Mucosa of rectum (tissue), 2 donors: Measurements from ENCODE around the gene FAP.

Source experiments
- H3K27ac ChIP-seq, 2 donors: one replicate each; pipeline ENCODE4 v1.7.0; 2013; ENCODE audit warnings: inconsistent platforms in 2 of 2, low read depth in 2 of 2, low read length in 2 of 2
- H3K27me3 ChIP-seq, 2 donors: one replicate each; pipeline ENCODE4 v1.7.0; 2013; ENCODE audit warnings: low read length in 2 of 2; ENCODE audit not compliant: control insufficient read depth in 2 of 2, insufficient read depth in 2 of 2
- H3K36me3 ChIP-seq, 2 donors: one replicate each; pipeline ENCODE4 v1.7.0; 2013; ENCODE audit warnings: low read length in 2 of 2; ENCODE audit not compliant: control insufficient read depth in 2 of 2, insufficient read depth in 2 of 2
- H3K4me1 ChIP-seq, 2 donors: one replicate each; pipeline ENCODE4 v1.7.0; 2013; ENCODE audit warnings: low read length in 2 of 2, mild to moderate bottlenecking in 1 of 2; ENCODE audit not compliant: control insufficient read depth in 2 of 2, insufficient read depth in 2 of 2
- H3K4me3 ChIP-seq, 2 donors: one replicate each; pipeline ENCODE4 v1.7.0; 2013; ENCODE audit warnings: low read length in 2 of 2
- H3K9ac ChIP-seq, 2 donors: one replicate each; pipeline ENCODE4 v1.7.0; 2013; ENCODE audit warnings: low read length in 2 of 2, low read depth in 1 of 2, mild to moderate bottlenecking in 1 of 2
- H3K9me3 ChIP-seq, 2 donors: one replicate each; pipeline ENCODE4 v1.7.0; 2013; ENCODE audit warnings: low read length in 2 of 2; ENCODE audit not compliant: control insufficient read depth in 2 of 2
- donor health status: healthy.
- donor health status: Normal muscosa, but diverticular disease.

Gene FAP

DNA sequence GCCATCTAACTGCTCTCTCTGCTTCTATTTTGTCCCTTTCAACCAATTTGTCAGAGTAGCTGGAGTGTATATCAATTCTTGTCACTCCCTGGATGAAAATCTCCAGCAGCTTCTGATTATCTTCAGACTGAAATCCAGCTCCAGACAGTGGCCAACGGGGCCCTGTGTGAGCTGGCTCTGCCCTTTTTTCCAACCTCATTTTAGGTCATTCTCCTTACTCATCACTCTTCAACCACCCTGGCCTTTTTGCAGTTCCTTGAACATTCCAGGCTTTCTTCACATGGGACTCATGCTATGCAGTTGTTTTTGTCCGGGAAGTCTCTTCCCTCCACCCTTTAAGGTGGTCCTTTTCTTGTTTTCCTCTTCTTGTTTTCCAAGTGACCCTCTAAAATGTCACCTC, 15.4 kb upstream of the FAP start:
- Histone ChIP-seq H3K9ac (no peak overlapping the region), H3K4me1 (peaks cover 3 to 5% of the 10 kb centered on the region in 2 donors), H3K4me3 (no peak overlapping the region), H3K9me3 (no peaks in the 10 kb centered on the region), H3K27ac (no peak overlapping the region), H3K36me3 (no peaks in the 10 kb centered on the region), H3K27me3 (no peaks in the 10 kb centered on the region)

DNA sequence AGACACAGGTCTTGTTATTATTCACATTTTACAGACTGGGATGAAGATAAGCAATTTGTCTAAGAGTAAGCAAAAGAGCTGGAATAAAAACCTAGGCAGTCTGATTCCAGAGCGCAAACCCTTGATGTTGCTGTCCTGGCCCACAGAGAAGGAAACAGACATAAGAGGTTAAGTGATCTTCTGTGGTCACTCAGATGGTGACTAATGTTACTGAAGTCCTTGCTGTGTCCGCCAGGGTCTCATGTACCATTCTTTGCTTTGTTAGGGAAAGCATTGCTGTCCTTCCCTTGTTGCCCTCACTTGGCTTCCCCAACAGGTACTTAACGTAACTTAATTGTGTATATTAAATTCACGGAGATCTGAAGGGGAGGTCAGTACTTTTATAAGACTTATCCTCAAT, 14.9 kb upstream of the FAP start:
- no peaks in the 10 kb centered on the region for H3K27me3 ChIP-seq
- H3K9me3 ChIP-seq: no peaks in the 10 kb centered on the region
- H3K9ac ChIP-seq: no peak overlapping the region
- H3K4me3 ChIP-seq: no peak overlapping the region
- H3K4me1 ChIP-seq: peaks cover 3 to 5% of the 10 kb centered on the region in 2 donors
- no peak overlapping the region for H3K27ac ChIP-seq
- H3K36me3 ChIP-seq: no peaks in the 10 kb centered on the region

DNA sequence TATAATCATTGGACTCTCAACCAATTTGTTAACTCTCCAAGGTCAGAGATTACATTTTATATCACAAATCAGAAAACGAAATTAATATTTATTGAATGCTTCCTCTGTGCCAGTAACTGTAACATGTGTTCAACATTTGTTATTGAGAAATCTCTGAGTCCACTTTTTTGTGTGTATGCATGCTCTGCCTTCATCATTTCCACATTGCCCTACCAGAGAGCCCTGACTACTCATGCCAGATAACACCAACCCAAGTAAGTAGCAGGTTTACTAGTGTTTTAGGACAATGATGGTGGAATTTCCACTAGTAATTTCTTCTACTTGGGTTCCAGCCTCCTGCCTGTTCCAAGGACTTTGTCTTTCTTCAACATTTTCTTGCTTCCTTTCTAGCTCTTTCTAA, 14.2 kb upstream of the FAP start:
- Histone ChIP-seq H3K4me3 (no peak overlapping the region), H3K27me3 (no peaks in the 10 kb centered on the region), H3K9ac (no peak overlapping the region), H3K36me3 (no peaks in the 10 kb centered on the region), H3K4me1 (peaks cover 3 to 5% of the 10 kb centered on the region in 2 donors), H3K27ac (no peak overlapping the region), H3K9me3 (no peaks in the 10 kb centered on the region)

DNA sequence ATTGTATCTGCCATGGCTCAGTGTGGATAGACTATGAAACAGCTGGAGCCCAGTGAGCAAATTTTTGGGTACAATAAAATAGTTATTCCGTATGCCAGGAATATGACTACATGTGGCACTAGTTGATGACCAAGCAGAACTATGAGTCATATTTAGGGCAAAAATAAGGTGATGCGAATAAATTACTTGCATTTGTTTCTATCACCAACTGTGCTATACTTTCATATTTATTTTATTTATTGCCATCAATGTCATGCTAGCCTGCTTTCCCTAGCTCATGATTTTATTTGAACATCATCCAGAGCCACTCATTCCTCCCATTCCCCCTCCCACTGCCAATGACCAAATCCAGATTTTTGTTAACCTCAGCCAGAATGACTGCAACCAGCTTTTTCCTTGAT, 13.3 kb upstream of the FAP start:
- H3K27ac ChIP-seq: no peak overlapping the region
- no peak overlapping the region for H3K9ac ChIP-seq
- H3K27me3 ChIP-seq: no peaks in the 10 kb centered on the region
- H3K4me1 ChIP-seq: peaks cover 3 to 4% of the 10 kb centered on the region in 2 donors
- no peaks in the 10 kb centered on the region for H3K36me3 ChIP-seq
- no peak overlapping the region for H3K4me3 ChIP-seq
- no peaks in the 10 kb centered on the region for H3K9me3 ChIP-seq

DNA sequence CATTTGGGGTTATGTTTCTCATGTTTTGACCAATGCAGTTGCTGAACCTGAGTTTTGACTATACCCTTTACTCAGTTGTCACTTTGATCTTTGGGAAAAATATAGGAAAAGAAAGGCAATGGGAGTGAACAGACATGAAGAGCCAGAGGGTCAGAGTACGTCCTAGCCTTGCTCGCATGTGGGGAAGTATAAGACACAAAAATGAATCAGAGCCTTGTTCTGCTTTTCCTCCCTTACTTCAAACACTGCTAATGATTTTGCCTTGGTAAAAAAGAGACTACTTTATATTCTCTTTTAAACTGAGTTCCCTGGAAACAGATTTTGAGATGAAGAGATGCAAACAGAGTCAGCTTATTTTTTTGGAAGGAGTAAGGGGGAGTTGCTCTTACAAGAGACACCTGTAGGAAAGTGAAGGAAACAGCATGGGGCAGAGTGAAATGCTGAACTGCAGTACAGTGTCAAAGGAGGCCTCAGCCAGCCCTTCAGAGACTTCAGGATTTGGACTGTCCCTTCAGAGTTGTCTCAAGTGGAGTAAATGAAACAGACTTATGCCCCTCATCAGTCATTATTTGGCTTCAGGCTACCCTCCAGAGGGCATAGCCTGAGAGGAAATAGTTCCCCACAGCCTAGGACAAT, 11.1 kb upstream of the FAP start:
- no peak overlapping the region for H3K27ac ChIP-seq
- H3K27me3 ChIP-seq: no peaks in the 10 kb centered on the region
- H3K4me3 ChIP-seq: no peak overlapping the region

DNA sequence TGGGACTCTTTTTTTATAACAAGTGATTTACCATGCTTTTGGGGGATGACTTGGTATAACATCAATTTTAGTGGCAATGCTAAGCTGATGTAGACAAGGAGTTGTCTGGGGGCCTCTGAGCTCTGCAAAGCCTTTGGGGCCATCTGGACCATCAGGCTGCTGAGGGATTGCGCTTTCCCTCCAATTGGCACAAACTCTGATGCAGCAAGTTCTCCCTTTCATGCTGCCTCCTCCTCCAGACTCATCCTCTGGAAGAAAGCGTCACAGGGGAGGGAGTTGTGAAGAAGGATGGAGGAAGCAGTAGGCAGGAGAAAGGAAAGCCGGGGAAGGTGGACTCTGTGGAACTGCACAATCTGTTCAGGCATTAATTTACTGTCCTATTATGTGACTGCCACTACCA, 10.2 kb upstream of the FAP start:
- no peak overlapping the region for H3K27ac ChIP-seq

More for the DNA sequence above, 11.1 kb upstream of the FAP start:
- Histone ChIP-seq H3K4me1 (no peaks in the 10 kb centered on the region), H3K36me3 (no peaks in the 10 kb centered on the region), H3K9ac (no peak overlapping the region), H3K9me3 (no peaks in the 10 kb centered on the region)

DNA sequence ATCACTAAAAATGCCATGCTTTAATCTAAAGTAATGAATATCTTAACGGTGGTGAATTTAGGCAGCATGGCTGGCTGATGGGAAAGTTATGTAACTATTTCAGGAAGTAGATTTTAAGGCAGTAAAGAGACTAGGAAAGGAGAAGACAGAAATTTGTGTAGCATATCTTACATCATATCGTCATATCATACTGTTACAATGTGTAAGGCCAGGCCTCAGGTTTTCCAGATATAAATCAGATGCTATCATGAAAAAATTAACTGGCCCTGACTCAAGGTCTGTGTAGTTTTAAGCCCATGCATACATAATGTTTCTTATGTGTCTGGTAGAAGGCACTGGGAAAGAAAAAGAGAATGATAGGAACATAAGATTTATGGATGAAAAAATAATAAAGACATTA, 8.9 kb upstream of the FAP start:
- Histone ChIP-seq H3K27me3 (no peaks in the 10 kb centered on the region), H3K4me3 (no peak overlapping the region), H3K9me3 (no peaks in the 10 kb centered on the region), H3K4me1 (no peaks in the 10 kb centered on the region), H3K9ac (no peak overlapping the region), H3K36me3 (no peaks in the 10 kb centered on the region), H3K27ac (no peak overlapping the region)

More for the DNA sequence above, 10.2 kb upstream of the FAP start:
- no peak overlapping the region for H3K9ac ChIP-seq
- H3K9me3 ChIP-seq: no peaks in the 10 kb centered on the region
- no peak overlapping the region for H3K4me3 ChIP-seq
- H3K27me3 ChIP-seq: no peaks in the 10 kb centered on the region
- H3K36me3 ChIP-seq: no peaks in the 10 kb centered on the region
- no peaks in the 10 kb centered on the region for H3K4me1 ChIP-seq

DNA sequence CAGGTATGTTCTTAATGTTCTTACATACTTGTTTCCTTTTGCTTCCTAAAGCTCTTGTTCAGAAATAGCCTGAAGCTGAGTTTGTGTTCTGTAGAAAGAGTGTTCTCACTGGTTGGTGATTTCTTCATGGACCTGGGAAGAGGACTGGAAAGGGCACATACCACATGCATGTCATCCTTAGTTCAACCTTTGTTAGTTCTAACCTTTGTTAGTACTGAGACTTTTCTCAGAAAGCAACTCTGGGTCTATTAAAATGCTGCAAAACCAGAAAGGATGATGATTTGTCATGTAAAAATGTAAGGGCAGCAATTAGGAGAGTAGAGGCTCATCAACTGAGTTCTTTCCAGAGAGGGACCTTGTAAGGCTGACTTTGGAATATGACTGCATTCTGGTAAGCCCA, 2.5 kb upstream of the FAP start:
- H3K27ac ChIP-seq: no peak overlapping the region
- H3K27me3 ChIP-seq: no peaks in the 10 kb centered on the region
- H3K4me1 ChIP-seq: no peaks in the 10 kb centered on the region
- H3K9ac ChIP-seq: no peak overlapping the region
- no peaks in the 10 kb centered on the region for H3K9me3 ChIP-seq
- no peak overlapping the region for H3K4me3 ChIP-seq
- no peaks in the 10 kb centered on the region for H3K36me3 ChIP-seq

DNA sequence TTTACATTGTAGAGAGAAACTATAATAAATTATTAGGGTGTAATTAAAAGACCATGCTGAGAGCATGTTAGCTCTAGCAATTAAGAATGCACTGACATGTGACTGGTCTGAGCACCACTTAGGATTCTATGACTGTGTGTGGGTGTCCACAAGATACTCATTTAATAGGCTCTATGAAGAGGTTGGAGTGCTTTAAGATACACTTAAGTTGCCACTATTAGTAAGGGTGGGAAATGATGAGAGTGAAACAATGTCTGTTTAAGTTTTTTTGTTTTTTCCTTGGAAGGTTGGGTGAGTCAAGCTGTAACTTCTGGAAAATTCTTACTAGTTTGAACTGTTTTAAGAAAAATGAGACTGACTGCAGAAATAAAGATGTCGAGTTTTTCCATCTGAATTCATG, 1.8 kb upstream of the FAP start:
- Histone ChIP-seq H3K9me3 (no peaks in the 10 kb centered on the region), H3K27ac (no peak overlapping the region), H3K27me3 (no peaks in the 10 kb centered on the region), H3K9ac (no peak overlapping the region), H3K4me3 (no peak overlapping the region), H3K36me3 (no peaks in the 10 kb centered on the region), H3K4me1 (no peaks in the 10 kb centered on the region)

DNA sequence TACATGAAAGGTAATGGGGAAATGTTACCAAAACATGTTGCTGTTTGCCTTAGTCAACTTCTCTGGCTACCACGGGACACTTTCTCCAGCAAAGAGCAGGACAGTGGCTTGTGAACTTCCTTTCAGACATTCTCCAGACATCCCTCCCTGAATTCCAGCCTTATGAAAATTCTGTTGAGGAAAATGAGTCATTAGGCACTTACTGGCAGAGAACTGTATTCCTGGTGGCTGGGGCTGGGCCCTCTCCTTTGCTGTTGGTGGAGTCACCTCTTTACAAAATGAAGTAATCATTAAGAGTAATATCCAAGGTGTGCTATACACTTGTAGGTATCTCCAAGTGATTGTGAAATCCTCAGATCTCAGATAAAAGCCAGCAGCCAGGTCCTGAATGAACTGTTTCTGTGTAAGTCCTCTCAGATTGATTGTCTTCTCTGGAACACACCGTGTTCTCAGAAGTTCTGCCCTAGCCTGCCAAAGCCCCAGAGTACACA, 1.3 kb upstream of the FAP start:
- Histone ChIP-seq H3K27ac (no peak overlapping the region), H3K36me3 (no peaks in the 10 kb centered on the region), H3K4me3 (no peak overlapping the region), H3K9me3 (no peaks in the 10 kb centered on the region), H3K4me1 (no peaks in the 10 kb centered on the region), H3K27me3 (no peaks in the 10 kb centered on the region), H3K9ac (no peak overlapping the region)

DNA sequence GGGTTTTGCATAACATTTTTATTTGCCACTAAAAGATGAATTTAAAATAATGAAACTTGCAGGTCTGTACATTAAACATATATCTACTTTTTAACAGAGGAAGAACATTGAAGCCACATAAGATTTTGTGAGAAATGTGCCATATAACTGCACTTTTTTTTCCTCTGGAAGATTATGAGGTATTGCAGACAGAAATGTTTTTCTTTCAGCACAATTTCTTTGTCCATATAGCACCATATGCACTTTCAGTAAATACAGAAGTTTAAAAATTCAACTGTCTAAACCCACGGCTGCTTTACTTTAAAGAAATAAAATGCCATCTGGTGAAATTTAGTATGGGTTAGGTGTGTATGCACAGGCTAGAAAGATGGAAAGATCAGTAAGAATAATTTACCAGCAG, 470 bp upstream of the FAP start:
- Histone ChIP-seq H3K27me3 (no peaks in the 10 kb centered on the region), H3K4me3 (no peak overlapping the region), H3K36me3 (no peaks in the 10 kb centered on the region), H3K4me1 (no peaks in the 10 kb centered on the region), H3K9ac (no peak overlapping the region), H3K27ac (no peak overlapping the region), H3K9me3 (no peaks in the 10 kb centered on the region)
